Middle frontal gyrus (tissue), 1 donor: Measurements from ENCODE around the gene BLNK.

ENCODE experiments used
- DNase-seq: peaks from one replicate; pipeline ENCODE4 v3.0.0-alpha.2; 2015; ENCODE audit warnings: low spot score; ENCODE audit errors: extremely low spot score

The BLNK gene

GRCh38 chr10:96263176-96263575 lies 8.2 kb downstream of the BLNK start:
- DNase-seq = no peak

- no peak for DNase-seq
Measured at GRCh38 chr10:96261930-96262329, 9.4 kb downstream of the BLNK start.

- no peak for DNase-seq
Measured at GRCh38 chr10:96261132-96261531, 10.2 kb downstream of the BLNK start.

GRCh38 chr10:96260014-96260413 lies 11.4 kb downstream of the BLNK start:
- no peak for DNase-seq

- DNase-seq = no peak
Measured at GRCh38 chr10:96259150-96259549, 12.2 kb downstream of the BLNK start.

- DNase-seq = no peak
Measured at GRCh38 chr10:96257944-96258343, 13.4 kb downstream of the BLNK start.

GRCh38 chr10:96255549-96256333 lies 15.6 kb downstream of the BLNK start:
- no peak for DNase-seq

GRCh38 chr10:96254976-96255375 lies 16.4 kb downstream of the BLNK start:
- no peak for DNase-seq

GRCh38 chr10:96252730-96253129 lies 18.6 kb downstream of the BLNK start:
- DNase-seq = no peak

- DNase-seq = no peak
Measured at GRCh38 chr10:96250349-96250748, 21.0 kb downstream of the BLNK start.

GRCh38 chr10:96249264-96249663 lies 22.1 kb downstream of the BLNK start:
- DNase-seq = no peak

- no peak for DNase-seq
Measured at GRCh38 chr10:96244354-96244753, 27.0 kb downstream of the BLNK start.

GRCh38 chr10:96243296-96243695 lies 28.1 kb downstream of the BLNK start:
- no peak for DNase-seq

GRCh38 chr10:96242822-96243221 lies 28.5 kb downstream of the BLNK start:
- DNase-seq = no peak

- no peak for DNase-seq
Measured at GRCh38 chr10:96238646-96239623, 32.4 kb downstream of the BLNK start.

GRCh38 chr10:96236876-96237275 lies 34.5 kb downstream of the BLNK start:
- no peak for DNase-seq

GRCh38 chr10:96236090-96236478 lies 35.3 kb downstream of the BLNK start:
- no peak for DNase-seq

GRCh38 chr10:96235326-96236089 lies 35.9 kb downstream of the BLNK start:
- no peak for DNase-seq

GRCh38 chr10:96233959-96234358 lies 37.4 kb downstream of the BLNK start:
- DNase-seq = no peak

- DNase-seq = no peak
Measured at GRCh38 chr10:96230527-96230926, 40.8 kb downstream of the BLNK start.

GRCh38 chr10:96229568-96230030 lies 41.8 kb downstream of the BLNK start:
- no peak for DNase-seq
